IMR-90 (cell line): Measurements from ENCODE around the gene PLD4. TPM values are rescaled to one million over a fixed set of nuclear protein-coding genes. Genes with fewer than 3 reads are reported as not detected.
A peak's percentile ranks its signal among the peaks of the same experiment; 100 is the strongest.

Experiments used
- ATAC-seq: fragments of 200-7000 bp; cut with Tn5 transposase; 2 replicates; pipeline ENCODE4 v1.9.1; 2020; ENCODE audit warnings: low read depth, mild to moderate bottlenecking, moderate library complexity
- BruUV-seq: library from RNA; stranded (reverse); fragments of 400-500 nt; replicated peaks from 2 replicates; lab custom pipeline; 2021; lab: Mats Ljungman, UMichigan
- CTCF ChIA-PET: fragments of 300-600 bp; formaldehyde crosslinking; extraction: SDS; loops from one replicate; lab custom pipeline; 2021; ENCODE audit warnings: antibody characterized with exemption; lab: Yijun Ruan, JAX
- POLR2A ChIA-PET: fragments of 300-600 bp; sonication (Branson Sonifier 250); formaldehyde crosslinking; loops from one replicate; lab custom pipeline; 2022; ENCODE audit warnings: antibody characterized with exemption; ENCODE audit not compliant: unreplicated experiment; lab: Charles Lee
- DNase-seq: peaks from one replicate; pipeline ENCODE4 v3.0.0; 2013
- H2AFZ ChIP-seq: replicated peaks from 2 replicates; pipeline ENCODE3; 2013; ENCODE audit warnings: low read length, mild to moderate bottlenecking; ENCODE audit not compliant: poor library complexity
- H2AK5ac ChIP-seq: 2 replicates; pipeline ENCODE4 v1.6.1; 2013; ENCODE audit warnings: low read depth, low read length, inconsistent platforms
- H2AK9ac ChIP-seq: replicated peaks from 2 replicates; pipeline ENCODE3; 2013; ENCODE audit warnings: mild to moderate bottlenecking, low read depth, low read length, moderate library complexity; ENCODE audit not compliant: poor library complexity
- H2BK120ac ChIP-seq: 2 replicates; pipeline ENCODE4 v1.6.1; 2013; ENCODE audit warnings: low read depth, low read length, inconsistent platforms
- H2BK15ac ChIP-seq: 3 replicates; pipeline ENCODE4 v1.6.1; 2013; ENCODE audit warnings: low read depth, low read length, inconsistent platforms
- H2BK20ac ChIP-seq: 2 replicates; pipeline ENCODE4 v1.6.1; 2013; ENCODE audit warnings: low read depth, mild to moderate bottlenecking, inconsistent platforms, low read length, moderate library complexity
- H2BK5ac ChIP-seq: 2 replicates; pipeline ENCODE4 v1.6.1; 2013; ENCODE audit warnings: mild to moderate bottlenecking, low read depth, low read length, inconsistent platforms; ENCODE audit not compliant: poor library complexity, severe bottlenecking
- H3K14ac ChIP-seq: replicated peaks from 2 replicates; pipeline ENCODE4 v1.6.1; 2013; ENCODE audit warnings: low read depth, low read length, inconsistent platforms
- H3K18ac ChIP-seq: 2 replicates; pipeline ENCODE4 v1.6.1; 2013; ENCODE audit warnings: low read depth, low read length, control low read depth
- H3K23ac ChIP-seq: 2 replicates; pipeline ENCODE4 v1.6.1; 2013; ENCODE audit warnings: low read depth, low read length, inconsistent platforms
- H3K27ac ChIP-seq: 2 replicates; pipeline ENCODE4 v1.5.1; 2013; ENCODE audit warnings: mild to moderate bottlenecking, control low read depth, low read length; ENCODE audit not compliant: insufficient read depth
- H3K27me3 ChIP-seq: 2 replicates; pipeline ENCODE4 v1.6.1; 2013; ENCODE audit warnings: low read length; ENCODE audit not compliant: control insufficient read depth, insufficient read depth
- H3K36me3 ChIP-seq: 2 replicates; pipeline ENCODE4 v1.6.1; 2013; ENCODE audit warnings: low read length, mixed read lengths; ENCODE audit not compliant: control insufficient read depth, insufficient read depth
- H3K4ac ChIP-seq: 2 replicates; pipeline ENCODE4 v1.6.1; 2013; ENCODE audit warnings: low read depth, low read length, inconsistent platforms
- H3K4me1 ChIP-seq: 2 replicates; pipeline ENCODE4 v1.6.1; 2013; ENCODE audit warnings: low read length, mixed read lengths; ENCODE audit not compliant: control insufficient read depth, insufficient read depth
- H3K4me2 ChIP-seq: 2 replicates; pipeline ENCODE4 v1.6.1; 2013; ENCODE audit warnings: low read depth, mild to moderate bottlenecking, control low read depth, low read length, moderate library complexity
- H3K4me3 ChIP-seq: 2 replicates; pipeline ENCODE4 v1.5.1; 2013; ENCODE audit warnings: low read depth, mild to moderate bottlenecking, control low read depth, low read length, moderate library complexity; ENCODE audit not compliant: insufficient read depth
- H3K56ac ChIP-seq: 2 replicates; pipeline ENCODE4 v1.6.1; 2013; ENCODE audit warnings: low read length, inconsistent platforms; ENCODE audit not compliant: insufficient read depth; ENCODE audit errors: extremely low read depth
- H3K79me1 ChIP-seq, 2 experiments: 2 replicates each; pipeline ENCODE4 v1.6.1; 2013; ENCODE audit warnings: low read length in 2 of 2, inconsistent platforms in 1 of 2, low read depth in 1 of 2
- H3K9ac ChIP-seq: 2 replicates; pipeline ENCODE4 v1.6.1; 2013; ENCODE audit warnings: low read depth, low read length, control low read depth
- H3K9me1 ChIP-seq: 2 replicates; pipeline ENCODE4 v1.6.1; 2013; ENCODE audit warnings: low read length, inconsistent platforms; ENCODE audit not compliant: insufficient read depth
- H3K9me3 ChIP-seq: 2 replicates; pipeline ENCODE4 v1.6.1; 2013; ENCODE audit warnings: low read length; ENCODE audit not compliant: control insufficient read depth, insufficient read depth
- H4K20me1 ChIP-seq: 2 replicates; pipeline ENCODE4 v1.6.1; 2013; ENCODE audit warnings: low read length, inconsistent platforms; ENCODE audit not compliant: insufficient read depth
- H4K5ac ChIP-seq: 2 replicates; pipeline ENCODE4 v1.6.1; 2013; ENCODE audit warnings: mild to moderate bottlenecking, low read depth, low read length, control low read depth
- H4K8ac ChIP-seq, 2 experiments: 2 replicates each; pipeline ENCODE4 v1.6.1; 2013; ENCODE audit warnings: low read depth in 2 of 2, low read length in 2 of 2, control low read depth in 1 of 2, inconsistent platforms in 1 of 2
- H4K91ac ChIP-seq: 2 replicates; pipeline ENCODE4 v1.6.1; 2013; ENCODE audit warnings: low read depth, low read length, inconsistent platforms; ENCODE audit not compliant: insufficient read depth
- CEBPB ChIP-seq: IDR thresholded peaks from 2 replicates; pipeline ENCODE4 v1.6.1; 2012; ENCODE audit warnings: low read depth, low read length, improper control_type of control experiment
- FOS ChIP-seq: fragments of 150-350 bp; IDR thresholded peaks from 2 replicates; pipeline ENCODE4 v1.6.1; 2016; ENCODE audit warnings: low read depth, low read length
- MAZ ChIP-seq: IDR thresholded peaks from 2 replicates; pipeline ENCODE4 v1.6.1; 2012; ENCODE audit warnings: low read depth, mild to moderate bottlenecking, low read length, improper control_type of control experiment, moderate library complexity, borderline replicate concordance
- MXI1 ChIP-seq: IDR thresholded peaks from 2 replicates; pipeline ENCODE4 v1.6.1; 2012; ENCODE audit warnings: low read depth, mild to moderate bottlenecking, low read length, moderate library complexity, borderline replicate concordance
- NFE2L2 ChIP-seq: fragments of 150-350 bp; IDR thresholded peaks from 2 replicates; pipeline ENCODE4 v1.6.1; 2016; ENCODE audit warnings: low read depth, mild to moderate bottlenecking, low read length
- POLR2A ChIP-seq: IDR thresholded peaks from 2 replicates; pipeline ENCODE4 v1.6.1; 2012; ENCODE audit warnings: mild to moderate bottlenecking, low read depth, low read length
- RAD21 ChIP-seq: IDR thresholded peaks from 2 replicates; pipeline ENCODE4 v1.6.1; 2012; ENCODE audit warnings: low read length, improper control_type of control experiment
- WGBS, 2 experiments: methylation state at CpG; one replicate each; pipeline versions ENCODE4 v1.1.5 to v1.1.7; 2013; ENCODE audit warnings: missing lambda C conversion rate in 2 of 2; ENCODE audit not compliant: insufficient read length in 1 of 2; ENCODE audit errors: extremely low coverage in 2 of 2; 5-methylcytosine and 5-hydroxymethylcytosine counted together
- dilution Hi-C: fragments of 300-500 bp; cut with HindIII; formaldehyde crosslinking; loops from one replicate; pipeline ENCODE4 v1.14.3; 2018; ENCODE audit warnings: low sequenced_read_pairs; ENCODE audit not compliant: unreplicated experiment
- in situ Hi-C: fragments of 300-500 bp; cut with MboI; formaldehyde crosslinking; loops from 3 replicates; pipeline ENCODE4 v1.14.3; 2019; ENCODE audit warnings: low sequenced_read_pairs, inconsistent platforms, mixed read lengths
- intact Hi-C: fragments of 100-400 bp; cut with micrococcal nuclease; formaldehyde crosslinking; loops from 2 replicates; pipeline ENCODE4 v1.10.0; 2022
- polyA plus RNA-seq, 3 experiments: library from polyadenylated mRNA; depleted of rRNA; stranded (reverse); fragments of >200 nt; gene quantifications; 2 replicates each; pipeline ENCODE4 v1.2.3, GENCODE V29; 2012; ENCODE audit warnings: low replicate concordance in 1 of 3
- total RNA-seq: library from RNA; depleted of rRNA; stranded (reverse); fragments of >200 nt; gene quantifications from 2 replicates; pipeline ENCODE4 v1.2.3, GENCODE V29; 2012

PLD4 gene
- total and polyA plus RNA-seq, 2 of the 4 experiments (the other 2 are of a cell fraction): 0.05 TPM; not detected in 1

DNA sequence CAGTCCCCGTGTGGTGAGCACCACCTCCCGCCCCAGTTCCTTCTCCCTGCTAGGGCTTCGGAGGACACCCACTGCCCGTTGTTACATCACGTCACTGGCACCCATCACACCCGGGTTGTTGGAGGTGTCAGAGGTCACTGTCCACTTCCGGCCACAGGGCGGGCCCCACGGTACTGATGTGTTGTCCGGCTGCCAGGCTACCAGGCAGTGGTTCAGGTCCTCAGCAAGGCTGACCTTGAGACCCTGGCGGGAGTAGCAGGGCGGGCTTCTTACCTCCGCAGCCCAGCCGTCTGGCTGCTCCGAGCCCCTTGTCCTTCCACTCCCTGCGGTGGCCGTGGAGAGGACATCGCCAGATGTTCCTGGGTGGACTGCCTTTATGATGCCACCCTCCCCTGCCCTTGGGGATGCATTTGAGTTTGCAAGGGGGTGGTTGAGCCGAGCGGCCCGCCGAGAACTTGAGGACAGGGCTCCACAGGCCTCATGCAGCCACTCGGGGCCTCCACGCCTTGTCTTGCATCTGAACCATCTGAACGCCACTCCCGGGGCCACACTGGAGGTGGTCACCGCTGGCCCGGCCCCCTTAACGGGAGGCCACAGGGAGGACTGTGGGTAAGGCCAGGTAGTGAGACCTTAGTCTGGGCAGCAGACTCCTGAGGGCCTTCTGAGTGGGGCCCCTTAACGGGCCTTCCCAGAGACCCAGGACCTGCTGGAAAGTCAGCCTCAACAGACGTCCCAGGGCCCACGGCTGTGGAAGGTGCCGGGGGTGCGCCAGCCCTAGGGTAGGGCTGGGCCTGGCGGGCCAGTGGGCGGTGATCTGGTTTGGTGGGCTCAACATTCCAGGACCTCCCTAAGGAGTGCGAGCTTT, 27.1 kb upstream of the PLD4 start:
- intact Hi-C loops: loop anchor here (2.0 kb wide), 1 partner anchor 35 kb away; no protein-coding TSS in a partner anchor
- POLR2A ChIA-PET: no interaction called here
- no TSS peak for BruUV-seq

More for the DNA sequence above, 27.1 kb upstream of the PLD4 start:
- no peak overlapping the region for H4K5ac ChIP-seq
- H3K23ac ChIP-seq: no peak overlapping the region
- no peak overlapping the region for H2BK5ac ChIP-seq
- no peak overlapping the region for H3K4me3 ChIP-seq
- WGBS, 2 experiments: 79% methylated on average over 8 of the region's 37 CpGs; no CpG with 5 or more reads in 1 of the 2 experiments
- CTCF ChIA-PET: no interaction called here
- H3K14ac ChIP-seq: no peak overlapping the region
- DNase-seq (no peak), ATAC-seq (no peak)
- H3K9me3 ChIP-seq: no peaks in the 10 kb centered on the region
- no peaks in the 10 kb centered on the region for H3K9me1 ChIP-seq
- H3K4me2 ChIP-seq: no peak overlapping the region
- no peak overlapping the region for H4K8ac ChIP-seq
- TF ChIP-seq NFE2L2 (no peak), CEBPB (no peak), MAZ (no peak), RAD21 (no peak), POLR2A (no peak), FOS (no peak), MXI1 (no peak)
- H2BK15ac ChIP-seq: no peak overlapping the region
- no peak overlapping the region for H2BK20ac ChIP-seq
- no peak overlapping the region for H2AK5ac ChIP-seq
- peak overlapping the region; percentile 33 for H2AK9ac ChIP-seq
- no peak overlapping the region for H2AFZ ChIP-seq
- no peaks in the 10 kb centered on the region; the same call in 1 of the 2 replicates for H4K20me1 ChIP-seq
- dilution Hi-C loops (no loop called here), in situ Hi-C loops (no loop called here)
- no peak overlapping the region for H3K27ac ChIP-seq
- H3K18ac ChIP-seq: no peak overlapping the region
- H2BK120ac ChIP-seq: no peak overlapping the region
- no peak overlapping the region for H3K9ac ChIP-seq
- no peak overlapping the region for H4K91ac ChIP-seq
- peaks cover 10% of the 10 kb centered on the region; the same call in 1 of the 2 replicates for H3K36me3 ChIP-seq
- H3K79me1 ChIP-seq: no peaks in the 10 kb centered on the region
- H3K4me1 ChIP-seq: no peaks in the 10 kb centered on the region; the same call in 1 of the 2 replicates
- H3K27me3 ChIP-seq: peaks cover 5% of the 10 kb centered on the region
- no peak overlapping the region for H3K56ac ChIP-seq
- no peak overlapping the region for H3K4ac ChIP-seq
